ENCODE data around the gene ENTPD6.

The ENTPD6 gene

GRCh38 chr20:25242231-25242630 is 46.7 kb downstream of the ENTPD6 start:
- no peak for DNase-seq (ENCODE audit: low read depth)

GRCh38 chr20:25243416-25243979 is 48.0 kb downstream of the ENTPD6 start:
- DNase-seq (ENCODE audit: low read depth), result no peak

GRCh38 chr20:25244976-25245375 is 49.5 kb downstream of the ENTPD6 start:
- DNase-seq (ENCODE audit: low read depth), result no peak

GRCh38 chr20:25245461-25245860 is 49.9 kb downstream of the ENTPD6 start:
- DNase-seq (ENCODE audit: low read depth), result no peak

- DNase-seq (ENCODE audit: low read depth), result no peak
Measured at GRCh38 chr20:25246182-25246999, 50.9 kb downstream of the ENTPD6 start.

- DNase-seq (ENCODE audit: low read depth), result peak; percentile 51
Measured at GRCh38 chr20:25247000-25247517, 51.5 kb downstream of the ENTPD6 start.

GRCh38 chr20:25247518-25247955 is 52.0 kb downstream of the ENTPD6 start:
- no peak for DNase-seq (ENCODE audit: low read depth)

GRCh38 chr20:25247956-25248785 is 52.7 kb downstream of the ENTPD6 start, which contains the start of gene PYGB:
PYGB (plus strand) TSS chr20:25248085; CDS start chr20:25248179, 94 bp downstream.
- DNase-seq (ENCODE audit: low read depth), result peak; percentile 54

GRCh38 chr20:25248786-25249172 is 53.3 kb downstream of the ENTPD6 start:
- DNase-seq (ENCODE audit: low read depth), result no peak

- DNase-seq (ENCODE audit: low read depth), result no peak
Measured at GRCh38 chr20:25249198-25249931, 53.9 kb downstream of the ENTPD6 start.

- no peak for DNase-seq (ENCODE audit: low read depth)
Measured at GRCh38 chr20:25250508-25250907, 55.0 kb downstream of the ENTPD6 start.

GRCh38 chr20:25251019-25251418 is 55.5 kb downstream of the ENTPD6 start:
- no peak for DNase-seq (ENCODE audit: low read depth)

- DNase-seq (ENCODE audit: low read depth), result no peak
Measured at GRCh38 chr20:25251558-25251957, 56.0 kb downstream of the ENTPD6 start.

- no peak for DNase-seq (ENCODE audit: low read depth)
Measured at GRCh38 chr20:25252230-25252651, 56.7 kb downstream of the ENTPD6 start.

GRCh38 chr20:25252686-25253421 is 57.3 kb downstream of the ENTPD6 start:
- no peak for DNase-seq (ENCODE audit: low read depth)

- DNase-seq (ENCODE audit: low read depth), result no peak
Measured at GRCh38 chr20:25253606-25254275, 58.2 kb downstream of the ENTPD6 start.

- no peak for DNase-seq (ENCODE audit: low read depth)
Measured at GRCh38 chr20:25254571-25254970, 59.1 kb downstream of the ENTPD6 start.

- DNase-seq (ENCODE audit: low read depth), result no peak
Measured at GRCh38 chr20:25254986-25255680, 59.6 kb downstream of the ENTPD6 start.

GRCh38 chr20:25256226-25256859 is 60.8 kb downstream of the ENTPD6 start:
- no peak for DNase-seq (ENCODE audit: low read depth)
